ENCODE results near the gene ABCB1.
"Not testable (repeated sequence)": the region's sequence is repeated elsewhere in the genome, so short reads cannot be mapped to it uniquely, and the experiment has no call there.

The ABCB1 gene

DNA sequence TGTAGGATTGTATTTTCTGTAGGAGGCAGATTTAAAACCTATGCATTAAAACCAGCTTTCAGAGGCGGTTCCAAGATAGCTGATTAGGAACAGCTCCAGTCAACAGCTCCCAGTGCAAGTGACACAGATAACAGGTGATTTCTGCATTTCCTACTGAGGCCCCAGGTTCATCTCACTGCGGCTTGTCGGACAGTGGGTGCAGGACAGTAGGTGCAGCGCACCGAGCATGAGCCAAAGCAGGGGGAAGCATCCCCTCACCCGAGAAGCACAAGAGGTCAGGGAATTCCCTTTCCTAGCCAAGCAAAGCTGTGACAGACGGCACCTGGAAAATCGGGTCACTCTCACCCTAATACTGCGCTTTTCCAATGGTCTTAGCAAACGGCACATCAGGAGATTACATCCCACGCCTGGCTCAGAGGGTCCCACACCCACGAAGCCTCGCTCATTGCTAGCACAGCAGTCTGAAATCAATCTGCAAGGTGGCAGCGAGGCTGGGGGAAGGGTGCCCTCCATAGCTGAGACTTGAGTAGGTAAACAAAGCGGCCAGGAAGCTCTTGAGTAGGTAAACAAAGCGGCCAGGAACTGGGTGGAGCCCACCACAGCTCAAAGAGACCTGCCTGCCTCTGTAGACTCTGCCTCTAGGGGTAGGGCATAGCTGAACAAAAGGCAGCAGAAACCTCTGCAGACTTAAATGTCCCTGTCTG is 135.7 kb downstream of the ABCB1 start:
- DNase-seq = not testable (repeated sequence)

DNA sequence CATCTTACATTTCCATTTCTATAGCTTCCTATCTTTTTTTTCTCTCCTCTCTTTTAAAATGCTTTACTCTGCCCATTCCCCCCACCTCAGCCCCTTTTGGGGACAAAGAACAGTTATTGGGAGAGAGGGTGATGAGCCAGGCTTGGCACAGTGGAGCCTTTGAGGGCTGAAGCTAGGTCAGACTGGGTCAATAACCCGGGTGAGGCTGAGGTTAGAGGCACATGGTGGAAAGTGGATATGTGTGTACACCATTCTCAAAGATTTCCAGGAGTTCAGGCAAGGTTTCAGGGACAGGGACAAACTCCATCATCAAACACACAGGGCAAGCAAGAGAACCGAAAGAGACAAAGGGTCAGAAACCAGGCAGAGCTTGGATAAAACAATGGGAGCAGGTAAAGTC is 136.7 kb downstream of the ABCB1 start:
- DNase-seq = no peak

DNA sequence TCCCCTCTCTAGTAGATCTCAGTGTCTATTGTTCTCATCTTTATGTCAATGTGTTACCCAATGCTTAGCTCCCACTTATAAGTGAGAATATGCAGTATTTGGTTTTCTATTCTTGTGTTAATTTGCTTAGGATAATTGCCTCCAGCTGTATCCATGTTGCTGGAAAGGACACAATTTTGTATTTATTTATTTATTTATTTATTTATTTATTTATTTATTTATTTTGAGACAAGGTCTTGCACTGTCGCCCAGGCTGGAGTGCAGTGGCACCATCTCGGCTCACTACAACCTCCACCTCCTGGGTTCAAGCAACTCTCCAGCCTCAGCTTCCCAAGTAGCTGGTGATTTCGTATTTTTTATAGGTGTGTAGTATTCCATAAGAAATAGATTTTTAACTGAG is 140.2 kb downstream of the ABCB1 start:
- not testable (repeated sequence) for DNase-seq

- DNase-seq = no peak
These were observed 140.7 kb downstream of the ABCB1 start for GRCh38 chr7:87459941-87460340.

- no peak for DNase-seq
These were observed 142.5 kb downstream of the ABCB1 start for GRCh38 chr7:87458148-87458547.

- no peak for DNase-seq
These were observed 144.4 kb downstream of the ABCB1 start for GRCh38 chr7:87456247-87456646.
